GM12878 (cell line): ENCODE results near the gene KCNK1. TPM values are rescaled to one million over a fixed set of nuclear protein-coding genes. Genes with fewer than 3 reads are reported as not detected.

ENCODE experiments used
- ATAC-seq: fragments of 200-7000 bp; cut with Tn5 transposase; 3 replicates; pipeline ENCODE4 v1.9.1; 2020; ENCODE audit warnings: mild to moderate bottlenecking, moderate library complexity
- BruUV-seq: library from RNA; stranded (reverse); fragments of 400-500 nt; replicated peaks from 2 replicates; lab custom pipeline; 2021; lab: Mats Ljungman, UMichigan
- CTCF ChIA-PET: fragments of 300-600 bp; sonication (Branson Sonifier 250); formaldehyde crosslinking; extraction: SDS; loops from one replicate; lab custom pipeline; 2021; ENCODE audit warnings: inconsistent platforms; lab: Yijun Ruan, JAX
- POLR2A ChIA-PET: fragments of 350-600 bp; formaldehyde crosslinking; extraction: SDS; loops from one replicate; lab custom pipeline; 2021; ENCODE audit warnings: inconsistent platforms; lab: Charles Lee
- RAD21 ChIA-PET: fragments of 300-600 bp; sonication (Branson Sonifier 250); formaldehyde crosslinking; loops from one replicate; lab custom pipeline; 2023; ENCODE audit warnings: antibody characterized with exemption; ENCODE audit not compliant: unreplicated experiment; lab: Charles Lee
- SMC1A ChIA-PET: fragments of 300-600 bp; sonication (Branson Sonifier 250); formaldehyde crosslinking; loops from one replicate; lab custom pipeline; 2023; ENCODE audit not compliant: unreplicated experiment, uncharacterized antibody; lab: Charles Lee
- DNase-seq: peaks from one replicate; pipeline ENCODE4 v3.0.0-alpha.2; 2011; ENCODE audit warnings: low read depth, low spot score
- FAIRE-seq: peaks from 3 replicates; lab custom pipeline; 2011; peaks lifted over from hg19 to GRCh38; lab: Jason Lieb, UNC
- H2AFZ ChIP-seq: 2 replicates; pipeline ENCODE4 v1.6.0; 2011; ENCODE audit warnings: low read depth, low read length, control low read depth; ENCODE audit not compliant: control insufficient read depth
- H3K27ac ChIP-seq: 2 replicates; pipeline ENCODE4 v1.5.1; 2011; ENCODE audit warnings: control low read depth; ENCODE audit not compliant: control insufficient read depth, insufficient read depth
- H3K27me3 ChIP-seq, 2 experiments: replicated peaks in 1 of 2; 2 replicates each; pipeline versions ENCODE4 v1.6.0 to v1.6.1; 2011; ENCODE audit warnings: low read length in 1 of 2; ENCODE audit not compliant: control insufficient read depth in 2 of 2, insufficient read depth in 2 of 2
- H3K36me3 ChIP-seq, 2 experiments: 2 replicates each; pipeline ENCODE4 v1.5.1; 2011; ENCODE audit warnings: low read length in 1 of 2; ENCODE audit not compliant: control insufficient read depth in 2 of 2, insufficient read depth in 2 of 2
- H3K4me1 ChIP-seq: 2 replicates; pipeline ENCODE4 v1.6.1; 2011; ENCODE audit warnings: mild to moderate bottlenecking, low read length, moderate library complexity, mixed read lengths; ENCODE audit not compliant: control insufficient read depth, insufficient read depth
- H3K4me2 ChIP-seq: 2 replicates; pipeline ENCODE4 v1.6.0; 2011; ENCODE audit warnings: control low read depth; ENCODE audit not compliant: control insufficient read depth, insufficient read depth
- H3K4me3 ChIP-seq: fragments of 200-600 bp; sonication (generic); 2 replicates; pipeline ENCODE4 v1.5.1; 2016
- H3K79me2 ChIP-seq: 2 replicates; pipeline ENCODE4 v1.6.0; 2011; ENCODE audit warnings: low read length; ENCODE audit not compliant: control insufficient read depth, insufficient read depth
- H3K9ac ChIP-seq: 2 replicates; pipeline ENCODE4 v1.8.0; 2011; ENCODE audit warnings: low read length, control low read depth, mixed read lengths; ENCODE audit not compliant: control insufficient read depth, insufficient read depth
- H3K9me3 ChIP-seq: replicated peaks from 3 replicates; pipeline ENCODE4 v1.5.1; 2011; ENCODE audit warnings: mild to moderate bottlenecking, low read length; ENCODE audit not compliant: control insufficient read depth, insufficient read depth
- H4K20me1 ChIP-seq: 2 replicates; pipeline ENCODE4 v1.6.0; 2011; ENCODE audit not compliant: control insufficient read depth, insufficient read depth
- ASH2L ChIP-seq: fragments of 300-600, 200-600 bp; sonication (generic); IDR thresholded peaks from 2 replicates; pipeline ENCODE4 v1.6.1; 2017; ENCODE audit warnings: low read depth, mild to moderate bottlenecking, borderline replicate concordance
- BMI1 ChIP-seq: fragments of 450-650 bp; IDR thresholded peaks from 2 replicates; pipeline ENCODE4 v1.6.1; 2016; ENCODE audit warnings: mild to moderate bottlenecking, moderate library complexity, borderline replicate concordance
- CHD2 ChIP-seq: IDR thresholded peaks from 2 replicates; pipeline ENCODE4 v1.6.1; 2011; ENCODE audit warnings: low read depth, low read length, improper control_type of control experiment, borderline replicate concordance
- FOXM1 ChIP-seq: IDR thresholded peaks from 2 replicates; pipeline ENCODE4 v1.6.1; 2012; ENCODE audit warnings: low read depth, mild to moderate bottlenecking, inconsistent platforms, low read length, moderate library complexity
- IRF4 ChIP-seq: IDR thresholded peaks from 2 replicates; pipeline ENCODE4 v1.6.1; 2011; ENCODE audit warnings: low read depth, low read length
- KAT2A ChIP-seq: conservative IDR thresholded peaks from 2 replicates; pipeline ENCODE4 v1.6.1; 2011; ENCODE audit warnings: low read depth, low read length; ENCODE audit not compliant: control insufficient read depth
- KDM1A ChIP-seq: fragments of 200-600 bp; sonication (generic); IDR thresholded peaks from 2 replicates; pipeline ENCODE4 v1.6.1; 2016; ENCODE audit warnings: borderline replicate concordance
- NBN ChIP-seq: fragments of 450-650 bp; IDR thresholded peaks from 2 replicates; pipeline ENCODE4 v1.6.1; 2016
- NFYA ChIP-seq: IDR thresholded peaks from 2 replicates; pipeline ENCODE4 v1.6.1; 2011; ENCODE audit warnings: low read depth, mild to moderate bottlenecking, low read length, improper control_type of control experiment, borderline replicate concordance
- SRF ChIP-seq, 2 experiments: IDR thresholded peaks; 2 replicates each; pipeline ENCODE4 v1.6.1; 2011; ENCODE audit warnings: low read depth in 2 of 2, low read length in 2 of 2, mild to moderate bottlenecking in 1 of 2, moderate library complexity in 1 of 2
- STAT1 ChIP-seq: fragments of 450-650 bp; conservative IDR thresholded peaks from 2 replicates; pipeline ENCODE4 v1.6.1; 2014; ENCODE audit warnings: antibody characterized with exemption, mild to moderate bottlenecking
- STAT3 ChIP-seq: IDR thresholded peaks from 2 replicates; pipeline ENCODE4 v1.6.1; 2011; ENCODE audit warnings: low read depth, low read length, improper control_type of control experiment
- WGBS: methylation state at CpG from one replicate; pipeline ENCODE4 v1.1.6; 2016; ENCODE audit warnings: low lambda C conversion rate; ENCODE audit not compliant: insufficient replicate concordance, insufficient coverage; ENCODE audit errors: missing lambda C conversion rate; 5-methylcytosine and 5-hydroxymethylcytosine counted together
- in situ Hi-C: fragments of 300-500 bp; cut with MboI; formaldehyde crosslinking; loops from 9 replicates; pipeline ENCODE4 v1.14.3; 2018; ENCODE audit warnings: mixed read lengths
- intact Hi-C: fragments of 100-400 bp; cut with micrococcal nuclease; formaldehyde crosslinking; loops from one replicate; pipeline ENCODE4 v1.14.2; 2022; ENCODE audit not compliant: unreplicated experiment
- polyA plus RNA-seq, 11 experiments: library from polyadenylated mRNA; depleted of rRNA in 4 of 11; unstranded in 6 of 11; stranded (reverse) in 5 of 11; fragments of >200 nt; fragmentation: Nextera tagmentation in 4 of 11; fragmentation: Illumina TruSeq in 1 of 11; extraction: Ambion mirVana in 4 of 11; extraction: Trizol in 1 of 11; gene quantifications; 1 replicate in 1 of 11; 2 replicates in 10 of 11; pipeline versions ENCODE4 v1.2.1 to v1.2.3, GENCODE V29; 2011 to 2016; ENCODE audit warnings: inconsistent platforms in 2 of 11, missing spikeins in 2 of 11, low read depth in 1 of 11
- total RNA-seq, 4 experiments: library from RNA; depleted of rRNA in 3 of 4; stranded (reverse); fragments of >200 nt in 3 of 4; fragmentation: Illumina TruSeq in 1 of 4; extraction: Trizol in 1 of 4; gene quantifications; 2 replicates each; pipeline versions ENCODE4 v1.2.1 to v1.2.3, GENCODE V29; 2013 to 2021
- TF ChIP-seq, protein P1 (sequence below): fragments of 150-350 bp; IDR thresholded peaks from 2 replicates; pipeline ENCODE4 v1.6.1; 2014; ENCODE audit warnings: mild to moderate bottlenecking, low read depth, low read length
- TF ChIP-seq, protein P2 (sequence below): IDR thresholded peaks from 2 replicates; pipeline ENCODE4 v1.6.1; 2011; ENCODE audit warnings: low read depth, low read length, improper control_type of control experiment, borderline replicate concordance

KCNK1 gene
- total and polyA plus RNA-seq, 10 of the 15 experiments (the other 5 are each of a cell fraction or from before 2014, with no cell fraction given) = 9.4 to 27.6 (median 15.1) TPM

DNA sequence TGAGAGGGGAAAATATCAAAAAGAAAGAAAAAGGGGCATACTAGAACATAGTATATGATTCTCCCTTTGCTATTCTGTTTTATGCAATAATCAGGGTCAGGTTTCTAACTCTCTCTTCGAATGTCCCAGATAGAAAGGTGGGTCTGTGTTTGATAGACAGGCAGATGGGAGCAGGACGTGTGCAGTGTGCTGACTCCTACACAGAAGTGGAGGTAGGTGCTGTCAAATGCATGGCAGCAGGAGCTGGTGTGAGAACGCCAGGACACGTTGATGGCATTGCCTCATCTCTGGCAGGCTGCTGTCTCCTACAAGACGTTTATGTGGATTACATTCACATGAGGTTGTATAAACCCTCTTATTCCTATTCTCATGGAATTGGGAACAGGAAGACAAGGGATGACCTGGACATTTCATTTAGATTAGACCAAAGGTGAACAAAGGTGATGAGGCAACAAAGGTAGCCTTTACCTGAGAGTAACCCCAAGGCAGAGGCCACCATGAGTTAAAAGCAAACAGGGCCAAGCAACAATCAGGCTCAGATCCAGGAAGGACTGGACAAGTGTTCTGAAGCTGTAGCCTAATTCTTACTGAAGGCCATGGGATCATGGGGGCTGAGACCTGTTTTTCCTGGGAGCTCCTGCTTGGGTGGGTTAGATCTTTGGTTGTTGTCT is 37.8 kb downstream of the KCNK1 start:
- Histone ChIP-seq H3K9me3 (no peaks in the 10 kb centered on the region; the same call in 2 of the 3 replicates), H3K79me2 (no peaks in the 10 kb centered on the region), H3K4me1 (no peaks in the 10 kb centered on the region), H3K27me3 (no peaks in the 10 kb centered on the region), H3K9ac (no peak overlapping the region), H4K20me1 (no peaks in the 10 kb centered on the region), H3K4me2 (no peak overlapping the region), H3K36me3 (peaks cover 0 to 1% of the 10 kb centered on the region in 2 experiments; a peak in 2 of 4 replicates), H2AFZ (no peak overlapping the region), H3K4me3 (no peak overlapping the region), H3K27ac (no peak overlapping the region)
- intact Hi-C loops = no loop called here
- BruUV-seq = no TSS peak
- ChIA-PET POLR2A (interaction anchor here (0.9 to 2.9 kb wide), 2 partner anchors 10 to 14 kb away, joined by 3 to 18 read pairs; no protein-coding TSS in a partner anchor), SMC1A (interaction anchor here (0.7 to 4.4 kb wide), 12 partner anchors 8 to 124 kb away, joined by 3 to 39 read pairs (median 4); partner anchors contain the start of gene KCNK1), RAD21 (interaction anchor here (0.9 to 1.0 kb wide), 2 partner anchors 17 to 19 kb away, joined by 3 to 4 read pairs; no protein-coding TSS in a partner anchor), CTCF (interaction anchor here (0.8 to 3.3 kb wide), 2 partner anchors 12 to 211 kb away, joined by 7 to 17 read pairs; no protein-coding TSS in a partner anchor)
- 45% methylated on average over 5 of the region's 5 CpGs for WGBS
- TF ChIP-seq, protein P1, sequence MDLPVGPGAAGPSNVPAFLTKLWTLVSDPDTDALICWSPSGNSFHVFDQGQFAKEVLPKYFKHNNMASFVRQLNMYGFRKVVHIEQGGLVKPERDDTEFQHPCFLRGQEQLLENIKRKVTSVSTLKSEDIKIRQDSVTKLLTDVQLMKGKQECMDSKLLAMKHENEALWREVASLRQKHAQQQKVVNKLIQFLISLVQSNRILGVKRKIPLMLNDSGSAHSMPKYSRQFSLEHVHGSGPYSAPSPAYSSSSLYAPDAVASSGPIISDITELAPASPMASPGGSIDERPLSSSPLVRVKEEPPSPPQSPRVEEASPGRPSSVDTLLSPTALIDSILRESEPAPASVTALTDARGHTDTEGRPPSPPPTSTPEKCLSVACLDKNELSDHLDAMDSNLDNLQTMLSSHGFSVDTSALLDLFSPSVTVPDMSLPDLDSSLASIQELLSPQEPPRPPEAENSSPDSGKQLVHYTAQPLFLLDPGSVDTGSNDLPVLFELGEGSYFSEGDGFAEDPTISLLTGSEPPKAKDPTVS = no peak
- TF ChIP-seq NFYA (no peak), KDM1A (no peak), STAT3 (no peak), KAT2A (no peak), BMI1 (no peak), STAT1 (no peak), NBN (no peak), SRF (IDR thresholded peaks at IDR 0.05; ENCODE audit: low read depth in 2 of 2, low read length in 2 of 2) (no peak), ASH2L (no peak), IRF4 (no peak), FOXM1 (no peak), CHD2 (no peak)
- TF ChIP-seq, protein P2, sequence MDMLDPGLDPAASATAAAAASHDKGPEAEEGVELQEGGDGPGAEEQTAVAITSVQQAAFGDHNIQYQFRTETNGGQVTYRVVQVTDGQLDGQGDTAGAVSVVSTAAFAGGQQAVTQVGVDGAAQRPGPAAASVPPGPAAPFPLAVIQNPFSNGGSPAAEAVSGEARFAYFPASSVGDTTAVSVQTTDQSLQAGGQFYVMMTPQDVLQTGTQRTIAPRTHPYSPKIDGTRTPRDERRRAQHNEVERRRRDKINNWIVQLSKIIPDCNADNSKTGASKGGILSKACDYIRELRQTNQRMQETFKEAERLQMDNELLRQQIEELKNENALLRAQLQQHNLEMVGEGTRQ = no peak
- DNase-seq (no peak), FAIRE-seq (no peak), ATAC-seq (no peak)
- in situ Hi-C loops = no loop called here
